Activated naive CD4-positive, alpha-beta T cell treated with anti-CD3 and anti-CD28 coated beads for 36 hours (primary cell): Measurements from ENCODE around the gene CEP55. TPM values are rescaled to one million over a fixed set of nuclear protein-coding genes. Genes with fewer than 3 reads are reported as not detected.
"Not testable (repeated sequence)": the region's sequence is repeated elsewhere in the genome, so short reads cannot be mapped to it uniquely, and the experiment has no call there.

Source experiments
- CTCF ChIA-PET: fragments of 350-600 bp; sonication (Branson Sonifier 250); formaldehyde crosslinking; loops from one replicate; lab custom pipeline; 2021; ENCODE audit warnings: antibody characterized with exemption; lab: Charles Lee
- DNase-seq: peaks from one replicate; pipeline ENCODE4 v3.0.0-alpha.2; 2020
- H3K27ac Mint-ChIP-seq: one replicate; pipeline ENCODE4 v1.8.0; 2021; ENCODE audit warnings: mild to moderate bottlenecking, mixed read lengths
- H3K27me3 Mint-ChIP-seq: one replicate; pipeline ENCODE4 v1.8.0; 2021; ENCODE audit warnings: low read depth, mixed read lengths
- H3K36me3 Mint-ChIP-seq: one replicate; pipeline ENCODE4 v1.8.0; 2021; ENCODE audit warnings: low read depth, mixed read lengths
- H3K4me1 Mint-ChIP-seq: one replicate; pipeline ENCODE4 v1.8.0; 2021; ENCODE audit warnings: low read depth, mixed read lengths
- H3K4me3 Mint-ChIP-seq: one replicate; pipeline ENCODE4 v1.8.0; 2021; ENCODE audit warnings: mild to moderate bottlenecking, moderate library complexity, mixed read lengths
- H3K9me3 Mint-ChIP-seq: one replicate; pipeline ENCODE4 v1.8.0; 2021; ENCODE audit warnings: mixed read lengths
- intact Hi-C: fragments of 100-400 bp; cut with micrococcal nuclease; formaldehyde crosslinking; loops from one replicate; pipeline ENCODE4 v1.15.1; 2023
- total RNA-seq, 2 experiments: library from RNA; stranded (reverse); gene quantifications; one replicate each; pipeline ENCODE4 v1.2.3, GENCODE V29; 2021

CEP55 gene
- total RNA-seq, 2 experiments from 2014 or later, result 64.4 to 68.2 TPM

- intact Hi-C loops, result no loop called here
- DNase-seq, result no peak
- H3K27ac Mint-ChIP-seq, result no peak overlapping the region
- H3K27me3 Mint-ChIP-seq, result no peaks in the 10 kb centered on the region
- H3K9me3 Mint-ChIP-seq, result no peaks in the 10 kb centered on the region
- no peak overlapping the region for H3K4me3 Mint-ChIP-seq
- H3K36me3 Mint-ChIP-seq, result no peaks in the 10 kb centered on the region
- peaks cover 13% of the 10 kb centered on the region for H3K4me1 Mint-ChIP-seq
- CTCF ChIA-PET, result interaction anchor here (0.6 to 1.9 kb wide), 4 partner anchors 20 to 85 kb away, joined by 3 to 7 read pairs (median 5); partner anchors contain the start of gene MYOF
Observed at GRCh38 chr10:93461807-93462178, 34.6 kb upstream of the CEP55 start.

GRCh38 chr10:93462371-93462770, 34.0 kb upstream of the CEP55 start:
- intact Hi-C loops, result no loop called here
- H3K27me3 Mint-ChIP-seq, result no peaks in the 10 kb centered on the region

GRCh38 chr10:93462881-93463280, 33.5 kb upstream of the CEP55 start:
- Mint-ChIP-seq H3K4me1 (peaks cover 13% of the 10 kb centered on the region), H3K36me3 (no peaks in the 10 kb centered on the region), H3K27me3 (no peaks in the 10 kb centered on the region), H3K4me3 (no peak overlapping the region), H3K9me3 (no peaks in the 10 kb centered on the region), H3K27ac (no peak overlapping the region)
- DNase-seq, result peak; percentile 28
- CTCF ChIA-PET, result interaction anchor here (0.7 to 1.5 kb wide), 4 partner anchors 13 to 83 kb away, joined by 3 to 8 read pairs (median 6); partner anchors contain the start of gene MYOF
- intact Hi-C loops, result no loop called here

More at GRCh38 chr10:93462371-93462770, 34.0 kb upstream of the CEP55 start:
- CTCF ChIA-PET, result interaction anchor here (0.7 to 1.9 kb wide), 5 partner anchors 13 to 86 kb away, joined by 3 to 8 read pairs (median 7); partner anchors contain the start of gene MYOF
- Mint-ChIP-seq H3K4me3 (no peak overlapping the region), H3K4me1 (peaks cover 13% of the 10 kb centered on the region), H3K9me3 (no peaks in the 10 kb centered on the region), H3K27ac (no peak overlapping the region), H3K36me3 (no peaks in the 10 kb centered on the region)
- DNase-seq, result no peak

- Mint-ChIP-seq H3K9me3 (no peaks in the 10 kb centered on the region), H3K4me3 (no peak overlapping the region), H3K36me3 (no peaks in the 10 kb centered on the region), H3K4me1 (peaks cover 20% of the 10 kb centered on the region), H3K27me3 (no peaks in the 10 kb centered on the region), H3K27ac (no peak overlapping the region)
- DNase-seq, result no peak
- CTCF ChIA-PET, result interaction anchor here (0.7 to 1.5 kb wide), 5 partner anchors 18 to 84 kb away, joined by 3 to 5 read pairs (median 3); partner anchors contain the start of gene MYOF
- intact Hi-C loops, result no loop called here
Observed at GRCh38 chr10:93463723-93464476, 32.5 kb upstream of the CEP55 start.

GRCh38 chr10:93464776-93465388, 31.5 kb upstream of the CEP55 start:
- Mint-ChIP-seq H3K36me3 (no peaks in the 10 kb centered on the region), H3K27ac (no peak overlapping the region), H3K4me1 (peaks cover 21% of the 10 kb centered on the region), H3K4me3 (no peak overlapping the region), H3K9me3 (no peaks in the 10 kb centered on the region), H3K27me3 (no peaks in the 10 kb centered on the region)
- intact Hi-C loops, result no loop called here
- CTCF ChIA-PET, result interaction anchor here (0.7 to 1.7 kb wide), 5 partner anchors 17 to 89 kb away, joined by 3 to 5 read pairs (median 3); partner anchors contain the start of gene MYOF
- no peak for DNase-seq

GRCh38 chr10:93465806-93466675, 30.4 kb upstream of the CEP55 start:
- Mint-ChIP-seq H3K36me3 (no peaks in the 10 kb centered on the region), H3K27me3 (no peaks in the 10 kb centered on the region), H3K4me1 (peaks cover 26% of the 10 kb centered on the region), H3K9me3 (no peaks in the 10 kb centered on the region), H3K27ac (no peak overlapping the region), H3K4me3 (no peak overlapping the region)
- DNase-seq, result no peak
- CTCF ChIA-PET, result interaction anchor here (0.7 to 1.7 kb wide), 2 partner anchors 16 to 90 kb away, joined by 3 to 5 read pairs; partner anchors contain the start of gene MYOF
- intact Hi-C loops, result no loop called here

- H3K27me3 Mint-ChIP-seq, intact Hi-C loops, DNase-seq, H3K36me3 Mint-ChIP-seq, H3K4me3 Mint-ChIP-seq, H3K27ac Mint-ChIP-seq, H3K9me3 Mint-ChIP-seq: not testable (repeated sequence)
- CTCF ChIA-PET, result interaction anchor here (0.6 to 2.1 kb wide), 3 partner anchors 15 to 92 kb away, joined by 3 to 6 read pairs (median 3); no protein-coding TSS in a partner anchor
- H3K4me1 Mint-ChIP-seq, result peaks cover 27% of the 10 kb centered on the region
Observed at GRCh38 chr10:93467635-93468034, 28.8 kb upstream of the CEP55 start.

- no peaks in the 10 kb centered on the region for H3K9me3 Mint-ChIP-seq
Observed at GRCh38 chr10:93468461-93469213, 27.8 kb upstream of the CEP55 start.

GRCh38 chr10:93469454-93469853, 27.0 kb upstream of the CEP55 start:
- no peak overlapping the region for H3K27ac Mint-ChIP-seq

More at GRCh38 chr10:93468461-93469213, 27.8 kb upstream of the CEP55 start:
- Mint-ChIP-seq H3K27me3 (no peaks in the 10 kb centered on the region), H3K4me1 (peaks cover 22% of the 10 kb centered on the region), H3K27ac (no peak overlapping the region), H3K36me3 (no peaks in the 10 kb centered on the region), H3K4me3 (no peak overlapping the region)
- CTCF ChIA-PET, result interaction anchor here (1.4 to 2.1 kb wide), 2 partner anchors 14 to 93 kb away, joined by 3 to 6 read pairs; no protein-coding TSS in a partner anchor
- no peak for DNase-seq
- intact Hi-C loops, result no loop called here

GRCh38 chr10:93471110-93471651, 25.2 kb upstream of the CEP55 start:
- H3K9me3 Mint-ChIP-seq, result no peaks in the 10 kb centered on the region
- no peak overlapping the region for H3K27ac Mint-ChIP-seq
- intact Hi-C loops, result loop anchor here (1.0 kb wide), 1 partner anchor 10 kb away; no protein-coding TSS in a partner anchor

More at GRCh38 chr10:93469454-93469853, 27.0 kb upstream of the CEP55 start:
- CTCF ChIA-PET, result interaction anchor here (1.4 to 2.1 kb wide), 2 partner anchors 13 to 94 kb away, joined by 3 to 6 read pairs; no protein-coding TSS in a partner anchor
- Mint-ChIP-seq H3K9me3 (no peaks in the 10 kb centered on the region), H3K36me3 (no peaks in the 10 kb centered on the region), H3K4me3 (no peak overlapping the region), H3K27me3 (no peaks in the 10 kb centered on the region), H3K4me1 (peaks cover 18% of the 10 kb centered on the region)
- DNase-seq, result no peak
- intact Hi-C loops, result no loop called here

GRCh38 chr10:93473161-93473560, 23.3 kb upstream of the CEP55 start:
- H3K4me3 Mint-ChIP-seq, result no peak overlapping the region
- H3K9me3 Mint-ChIP-seq, result no peaks in the 10 kb centered on the region
- H3K27ac Mint-ChIP-seq, result no peak overlapping the region
- H3K4me1 Mint-ChIP-seq, result peaks cover 18% of the 10 kb centered on the region
- CTCF ChIA-PET, result interaction anchor here (0.7 to 3.7 kb wide), 4 partner anchors 9 to 120 kb away, joined by 4 to 20 read pairs (median 12); partner anchors contain the start of gene MYOF
- no peaks in the 10 kb centered on the region for H3K36me3 Mint-ChIP-seq
- H3K27me3 Mint-ChIP-seq, result no peaks in the 10 kb centered on the region
- intact Hi-C loops, result no loop called here
- DNase-seq, result no peak

More at GRCh38 chr10:93471110-93471651, 25.2 kb upstream of the CEP55 start:
- CTCF ChIA-PET, result interaction anchor here (0.5 to 3.7 kb wide), 4 partner anchors 9 to 207 kb away, joined by 3 to 20 read pairs (median 6); partner anchors contain the start of gene MYOF
- Mint-ChIP-seq H3K4me1 (peaks cover 18% of the 10 kb centered on the region), H3K4me3 (no peak overlapping the region), H3K27me3 (no peaks in the 10 kb centered on the region), H3K36me3 (no peaks in the 10 kb centered on the region)
- DNase-seq, result peak; percentile 18
